Mesothelial cell of epicardium (in vitro differentiated cells): ENCODE measurements around the gene S100A6. TPM values are rescaled to one million over a fixed set of nuclear protein-coding genes. Genes with fewer than 3 reads are reported as not detected.

Experiments used
- DNase-seq, 2 experiments: peaks; one replicate each; pipeline ENCODE4 v3.0.0; 2021; ENCODE audit warnings: low spot score in 2 of 2; ENCODE audit not compliant: unreplicated experiment in 2 of 2
- H3K27ac Mint-ChIP-seq: 2 replicates; pipeline ENCODE4 v1.8.0; 2021; ENCODE audit warnings: mixed read lengths
- H3K27me3 Mint-ChIP-seq: 2 replicates; pipeline ENCODE4 v1.8.0; 2021; ENCODE audit warnings: low read depth, mixed read lengths
- H3K36me3 Mint-ChIP-seq: 2 replicates; pipeline ENCODE4 v1.8.0; 2021; ENCODE audit warnings: mixed read lengths
- H3K4me1 Mint-ChIP-seq: 2 replicates; pipeline ENCODE4 v1.8.0; 2021; ENCODE audit warnings: mixed read lengths
- H3K4me3 Mint-ChIP-seq: 2 replicates; pipeline ENCODE4 v1.8.0; 2021; ENCODE audit warnings: mild to moderate bottlenecking, moderate library complexity, mixed read lengths
- H3K9me3 Mint-ChIP-seq: 2 replicates; pipeline ENCODE4 v1.8.0; 2021; ENCODE audit warnings: mixed read lengths
- total RNA-seq: library from RNA; stranded (reverse); gene quantifications from 3 replicates; pipeline ENCODE4 v1.2.1, GENCODE V29; 2021
- TF ChIP-seq, protein P1 (sequence below): fragments of 200-600 bp; sonication (generic); IDR thresholded peaks from one replicate; pipeline ENCODE4 v1.5.0; 2021; ENCODE audit warnings: antibody characterized with exemption; ENCODE audit not compliant: unreplicated experiment

Gene S100A6
- total RNA-seq, 1 donor from 2014 or later: 3.9 TPM

DNA sequence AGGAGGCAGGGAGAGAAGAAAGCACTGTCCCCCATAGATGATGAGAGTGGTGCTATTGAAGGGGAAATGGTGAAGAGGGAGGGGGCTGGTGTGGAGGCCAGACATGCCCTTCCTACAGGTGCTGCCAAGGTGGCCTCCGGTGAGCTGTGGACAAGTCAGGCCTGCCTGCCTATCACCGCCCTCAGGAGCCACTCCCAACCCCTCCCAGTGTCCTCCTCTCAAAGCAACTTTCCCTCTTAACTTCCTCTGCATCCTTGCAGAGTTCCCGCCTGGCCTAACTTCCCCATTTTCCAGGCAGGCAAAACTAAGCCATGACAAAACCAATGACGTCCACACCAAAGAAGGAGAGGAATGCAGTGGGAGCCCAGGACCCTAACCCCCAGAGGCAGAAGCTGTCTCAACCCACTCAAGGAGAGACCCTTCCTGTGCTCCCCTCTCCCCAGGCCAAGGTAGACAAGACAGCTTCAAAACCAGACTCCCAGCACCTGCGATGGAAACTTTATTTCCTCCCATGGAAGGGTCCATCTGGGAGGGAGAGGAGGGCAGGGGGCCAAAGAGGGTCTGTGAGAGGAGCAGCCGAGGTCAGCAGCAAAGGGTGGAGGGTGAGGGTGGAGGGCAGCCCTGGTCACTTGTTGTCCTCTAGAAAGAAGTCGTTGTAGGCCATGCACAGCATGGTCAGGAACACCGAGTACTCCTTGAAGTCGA is 1.0 kb upstream of the S100A6 start:
- Mint-ChIP-seq H3K36me3 (no peaks in the 10 kb centered on the region), H3K4me1 (peaks cover 35% of the 10 kb centered on the region), H3K9me3 (no peaks in the 10 kb centered on the region), H3K27me3 (no peaks in the 10 kb centered on the region), H3K4me3 (no peak overlapping the region), H3K27ac (no peak overlapping the region)
- DNase-seq: no peak
- TF ChIP-seq, protein P1, sequence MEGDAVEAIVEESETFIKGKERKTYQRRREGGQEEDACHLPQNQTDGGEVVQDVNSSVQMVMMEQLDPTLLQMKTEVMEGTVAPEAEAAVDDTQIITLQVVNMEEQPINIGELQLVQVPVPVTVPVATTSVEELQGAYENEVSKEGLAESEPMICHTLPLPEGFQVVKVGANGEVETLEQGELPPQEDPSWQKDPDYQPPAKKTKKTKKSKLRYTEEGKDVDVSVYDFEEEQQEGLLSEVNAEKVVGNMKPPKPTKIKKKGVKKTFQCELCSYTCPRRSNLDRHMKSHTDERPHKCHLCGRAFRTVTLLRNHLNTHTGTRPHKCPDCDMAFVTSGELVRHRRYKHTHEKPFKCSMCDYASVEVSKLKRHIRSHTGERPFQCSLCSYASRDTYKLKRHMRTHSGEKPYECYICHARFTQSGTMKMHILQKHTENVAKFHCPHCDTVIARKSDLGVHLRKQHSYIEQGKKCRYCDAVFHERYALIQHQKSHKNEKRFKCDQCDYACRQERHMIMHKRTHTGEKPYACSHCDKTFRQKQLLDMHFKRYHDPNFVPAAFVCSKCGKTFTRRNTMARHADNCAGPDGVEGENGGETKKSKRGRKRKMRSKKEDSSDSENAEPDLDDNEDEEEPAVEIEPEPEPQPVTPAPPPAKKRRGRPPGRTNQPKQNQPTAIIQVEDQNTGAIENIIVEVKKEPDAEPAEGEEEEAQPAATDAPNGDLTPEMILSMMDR: no peak

DNA sequence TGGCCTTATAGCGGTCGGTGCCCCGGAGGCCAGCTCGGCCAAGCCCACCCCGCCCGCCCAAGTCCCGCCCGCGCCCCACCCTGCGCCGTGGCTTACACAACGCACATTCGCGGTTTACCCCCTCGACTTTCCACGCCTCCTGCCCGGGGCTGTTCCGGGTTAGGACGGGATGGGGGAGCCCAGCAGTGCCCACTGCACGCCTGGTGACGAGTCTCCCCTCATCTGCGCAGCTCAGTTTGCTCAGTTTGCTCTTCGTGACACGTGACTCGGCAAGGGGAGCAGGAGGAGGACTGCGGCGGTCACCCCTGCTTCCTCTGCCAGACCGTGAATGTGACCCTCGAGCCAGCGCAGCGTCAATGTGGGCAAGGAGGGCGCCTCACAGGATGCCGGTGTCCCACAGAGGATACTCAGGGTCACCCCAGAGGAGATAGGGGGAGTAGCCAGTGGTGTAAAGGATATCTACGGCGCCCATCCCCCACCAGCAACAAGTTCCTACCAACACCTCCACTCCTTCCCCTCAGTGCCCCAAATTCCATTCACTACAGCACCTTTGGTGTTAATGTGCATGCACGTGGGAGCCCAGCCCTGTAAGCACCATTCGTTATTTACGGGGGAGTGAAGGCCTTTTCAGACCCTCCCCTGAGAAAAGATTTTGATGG is 350 bp upstream of the S100A6 start:
- Mint-ChIP-seq H3K4me1 (peaks cover 33% of the 10 kb centered on the region), H3K36me3 (no peaks in the 10 kb centered on the region), H3K27me3 (no peaks in the 10 kb centered on the region), H3K4me3 (peak overlapping the region; percentile 33), H3K27ac (no peak overlapping the region), H3K9me3 (no peaks in the 10 kb centered on the region)
- TF ChIP-seq, protein P1: no peak
- DNase-seq: no peak

DNA sequence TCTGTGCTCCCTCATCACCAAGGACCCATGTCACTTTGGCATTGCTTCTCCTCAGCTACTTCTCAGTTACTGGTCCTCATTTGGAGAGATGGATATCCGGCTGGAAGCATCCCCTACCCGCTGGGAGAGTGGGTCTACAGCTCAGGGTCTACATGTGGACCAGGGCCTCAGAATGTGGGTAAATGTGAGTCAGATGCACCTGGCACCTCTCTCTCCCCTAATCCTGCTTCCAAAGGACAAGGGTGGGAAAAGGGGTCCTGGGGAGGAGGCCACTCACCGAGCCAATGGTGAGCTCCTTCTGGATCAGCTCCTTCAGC is 908 bp downstream of the S100A6 start:
- Mint-ChIP-seq H3K4me3 (no peak overlapping the region), H3K36me3 (no peaks in the 10 kb centered on the region), H3K4me1 (peaks cover 33% of the 10 kb centered on the region), H3K9me3 (no peaks in the 10 kb centered on the region), H3K27ac (no peak overlapping the region), H3K27me3 (no peaks in the 10 kb centered on the region)
- DNase-seq: no peak
- TF ChIP-seq, protein P1: no peak

DNA sequence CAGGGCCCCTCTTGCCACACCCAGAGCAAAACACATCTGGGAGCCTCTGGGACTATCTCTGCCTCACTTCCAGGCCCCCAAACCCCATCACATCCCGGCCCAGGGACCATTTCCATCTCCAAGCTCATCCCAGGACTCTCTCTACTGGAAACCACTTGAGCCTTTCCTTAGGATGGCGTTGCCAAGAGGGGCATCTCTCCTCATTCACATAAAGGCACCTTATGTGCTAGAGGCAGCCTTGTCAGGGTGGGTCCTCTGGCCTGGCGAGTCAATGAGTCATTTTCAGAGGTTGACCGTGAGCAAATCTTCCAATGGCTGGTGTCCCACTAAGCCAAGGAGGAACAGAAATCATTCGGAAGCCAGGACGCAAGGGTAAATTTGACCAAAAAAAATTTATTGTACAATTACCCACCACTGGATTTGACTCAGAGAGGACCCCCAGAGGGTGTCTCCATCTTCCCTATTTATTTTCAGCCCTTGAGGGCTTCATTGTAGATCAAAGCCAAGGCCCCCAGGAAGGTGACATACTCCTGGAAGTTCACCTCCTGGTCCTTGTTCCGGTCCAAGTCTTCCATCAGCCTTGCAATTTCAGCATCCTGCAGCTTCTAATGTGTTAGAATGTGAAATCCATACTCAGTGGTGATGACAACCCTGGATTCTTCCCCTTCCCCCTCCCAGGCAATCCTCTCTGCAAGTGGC is 1.4 kb downstream of the S100A6 start:
- H3K9me3 Mint-ChIP-seq: no peaks in the 10 kb centered on the region
- TF ChIP-seq, protein P1: no peak
- no peak overlapping the region for H3K27ac Mint-ChIP-seq
- no peak for DNase-seq
- H3K4me3 Mint-ChIP-seq: no peak overlapping the region
- H3K36me3 Mint-ChIP-seq: no peaks in the 10 kb centered on the region
- peaks cover 31% of the 10 kb centered on the region for H3K4me1 Mint-ChIP-seq
- H3K27me3 Mint-ChIP-seq: no peaks in the 10 kb centered on the region

DNA sequence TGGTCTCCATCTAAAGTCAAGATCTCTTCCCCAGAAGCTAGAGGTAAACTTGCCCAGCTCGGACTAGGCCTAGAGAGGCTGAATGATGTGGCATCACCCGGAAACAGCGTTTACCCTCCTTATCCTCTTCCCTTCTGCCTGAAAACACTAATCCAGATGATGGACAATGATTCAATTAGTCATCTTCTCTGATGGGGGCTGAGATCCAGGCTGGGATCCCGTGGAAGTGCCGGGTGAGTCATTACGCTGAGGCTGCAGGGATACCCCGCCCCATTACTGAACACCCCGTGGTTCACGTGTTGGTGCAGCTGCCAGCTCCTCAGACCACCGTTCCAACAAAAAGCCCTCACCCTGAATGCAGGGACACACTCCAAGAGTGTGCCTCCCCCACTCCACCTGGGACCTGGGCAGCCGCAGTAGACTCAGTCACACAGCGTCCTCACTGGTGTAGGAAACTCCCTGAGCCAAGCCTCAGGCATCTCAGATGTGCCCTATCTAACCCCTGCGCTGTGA is 2.0 kb downstream of the S100A6 start:
- no peaks in the 10 kb centered on the region for H3K9me3 Mint-ChIP-seq
- no peaks in the 10 kb centered on the region for H3K36me3 Mint-ChIP-seq
- DNase-seq: no peak
- peak overlapping the region; percentile 52 for H3K4me3 Mint-ChIP-seq
- H3K4me1 Mint-ChIP-seq: peaks cover 33% of the 10 kb centered on the region
- no peaks in the 10 kb centered on the region for H3K27me3 Mint-ChIP-seq
- H3K27ac Mint-ChIP-seq: no peak overlapping the region
- TF ChIP-seq, protein P1: no peak
